GM18517 (cell line): ENCODE measurements around the gene NEK6.
A peak's percentile ranks its signal among the peaks of the same experiment; 100 is the strongest.
"Not testable (repeated sequence)": the region's sequence is repeated elsewhere in the genome, so short reads cannot be mapped to it uniquely, and the experiment has no call there.

Source experiments
- ATAC-seq: cut with Tn5 transposase; IDR thresholded peaks from one replicate; pipeline ENCODE4 v1.9.1; 2021; ENCODE audit warnings: mild to moderate bottlenecking, moderate library complexity; ENCODE audit not compliant: unreplicated experiment

NEK6 gene

DNA sequence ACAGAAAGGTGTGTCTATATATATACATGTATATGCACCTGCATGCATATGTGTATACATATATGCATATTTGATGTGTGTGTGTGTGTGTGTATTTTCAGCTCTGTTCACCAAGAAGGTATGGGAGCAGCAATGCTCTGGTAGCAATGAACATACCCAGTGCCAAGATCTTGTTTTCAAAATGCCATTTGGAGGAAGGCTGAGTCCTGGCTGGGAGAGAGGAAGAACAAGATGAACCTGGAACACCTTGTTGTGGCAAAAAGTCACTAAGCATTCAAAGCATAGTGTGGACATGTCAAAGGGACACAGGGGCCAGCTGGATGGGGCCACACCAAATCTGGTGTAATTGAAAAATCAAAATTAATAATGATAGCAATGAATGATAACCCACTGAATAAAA is 31.8 kb upstream of the NEK6 start:
- no peak for ATAC-seq

DNA sequence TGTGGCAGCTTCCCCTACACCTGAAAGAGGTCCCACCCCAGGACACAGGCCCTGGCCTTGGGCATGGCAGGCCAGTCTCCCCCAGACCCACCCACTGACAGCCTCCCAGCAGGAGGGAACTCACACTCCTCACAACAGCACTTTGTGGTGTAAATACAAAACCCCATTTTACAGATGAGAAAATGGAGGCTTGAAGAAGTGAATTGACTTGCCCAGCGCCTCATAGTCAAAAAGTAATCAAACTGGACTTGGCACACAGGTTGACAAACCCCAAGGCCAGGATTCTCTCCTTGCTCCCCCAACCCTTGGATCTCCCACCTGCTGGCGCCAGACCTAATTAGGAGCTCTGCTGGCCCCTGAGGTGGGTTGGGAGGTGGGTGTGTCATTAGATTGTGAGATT is 29.2 kb upstream of the NEK6 start:
- no peak for ATAC-seq

- no peak for ATAC-seq
Measured at GRCh38 chr9:124231095-124231737, 26.5 kb upstream of the NEK6 start.

GRCh38 chr9:124238546-124239140 is 19.1 kb upstream of the NEK6 start:
- no peak for ATAC-seq

DNA sequence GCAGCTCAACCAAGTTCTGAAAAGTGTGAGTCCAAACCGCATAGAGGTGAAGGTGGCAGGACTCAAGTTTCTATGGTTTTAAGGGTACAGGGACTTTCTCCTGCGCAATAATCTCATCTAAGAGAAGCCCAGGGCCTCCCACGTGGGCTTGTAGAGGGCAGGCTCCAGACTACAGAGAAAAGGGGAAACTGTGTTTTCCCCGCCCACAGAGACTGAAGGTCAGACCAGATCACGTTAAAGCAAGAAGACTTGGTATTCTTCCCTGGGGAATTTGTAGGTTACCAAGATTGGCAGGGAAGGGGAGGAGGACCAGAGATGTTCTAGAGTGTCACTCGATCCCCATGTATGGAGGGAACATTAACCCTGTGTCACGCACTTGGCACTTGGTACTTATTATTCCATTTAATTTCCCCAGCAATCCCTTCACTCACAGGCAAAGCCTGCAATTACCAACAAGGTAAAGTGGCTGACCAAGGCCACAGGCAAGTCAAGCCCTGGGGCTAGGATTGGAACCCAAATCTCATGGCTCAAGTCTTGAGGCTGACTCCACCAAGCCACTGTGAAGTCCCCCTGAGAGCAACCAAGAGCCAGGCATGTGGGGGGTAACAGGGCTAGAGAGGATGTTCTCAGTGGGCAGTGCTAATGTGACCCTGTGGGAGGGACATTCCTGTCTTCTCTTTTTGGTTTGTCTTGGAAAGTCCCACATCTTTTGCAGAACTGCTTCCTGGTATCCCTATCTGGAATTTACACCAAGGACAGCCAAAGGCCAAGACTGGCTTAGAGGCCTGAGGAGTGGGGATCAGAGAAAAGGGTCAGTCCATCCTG is 18.3 kb upstream of the NEK6 start:
- ATAC-seq = peak; percentile 73

DNA sequence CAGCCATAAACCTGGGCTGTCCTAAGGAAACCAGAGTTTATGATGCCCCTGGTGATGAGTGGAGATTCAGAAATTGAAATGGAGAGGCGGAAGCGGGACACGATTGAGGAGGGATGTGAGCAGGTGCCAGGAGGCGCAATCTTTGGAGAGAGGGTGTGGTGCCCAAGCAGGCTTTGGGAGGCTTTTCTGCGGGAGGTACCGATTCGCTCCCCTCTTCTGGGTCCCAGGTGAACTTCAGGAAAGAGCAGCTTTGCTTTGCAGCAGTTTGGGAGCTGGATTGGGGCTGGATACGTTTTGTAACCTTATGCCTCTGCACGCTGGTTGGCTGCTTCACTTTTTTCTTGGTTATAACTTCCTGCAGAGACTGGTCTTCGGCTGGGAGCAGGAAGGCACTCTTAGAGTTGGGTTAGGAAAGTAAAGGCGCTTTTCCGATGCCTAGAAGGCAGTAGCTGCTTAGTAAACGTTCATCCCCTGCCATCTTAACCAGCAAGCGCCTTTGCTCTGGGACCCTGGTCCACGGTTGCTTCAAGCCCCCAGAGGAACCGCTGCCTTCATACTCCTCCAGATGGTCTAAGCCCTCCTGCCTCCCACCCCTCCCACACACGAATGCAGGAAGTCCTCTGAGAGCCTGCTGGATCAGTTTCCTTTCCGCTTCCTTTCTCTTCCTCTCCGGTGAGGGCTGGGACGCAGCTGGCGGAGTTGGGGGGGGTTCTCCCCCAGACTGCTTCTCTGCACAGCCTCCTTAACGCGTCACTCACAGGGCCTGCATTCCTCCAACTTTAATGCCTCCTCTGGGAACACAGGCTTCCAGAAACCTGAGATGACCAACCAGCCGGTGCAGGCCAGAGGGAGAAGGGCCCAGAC is 15.2 kb upstream of the NEK6 start:
- no peak for ATAC-seq

DNA sequence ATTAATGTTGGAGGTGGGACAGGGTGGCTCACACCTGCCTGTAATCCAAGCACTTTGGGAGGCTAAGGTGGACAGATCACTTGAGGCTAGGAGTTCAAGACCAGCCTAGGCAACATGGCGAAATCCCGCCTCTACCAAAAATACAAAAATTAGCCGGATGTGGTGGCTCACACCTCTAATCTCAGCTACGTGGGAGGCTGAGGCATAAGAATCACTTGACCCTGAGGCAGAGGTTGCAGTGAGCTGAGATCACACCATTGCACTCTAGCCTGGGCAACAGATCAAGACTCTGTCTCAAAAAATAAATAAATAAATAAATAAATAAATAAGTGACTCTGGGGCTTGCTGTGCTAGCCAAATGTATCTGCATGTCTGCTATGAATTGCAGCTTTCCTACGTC is 10.4 kb upstream of the NEK6 start:
- not testable (repeated sequence) for ATAC-seq

DNA sequence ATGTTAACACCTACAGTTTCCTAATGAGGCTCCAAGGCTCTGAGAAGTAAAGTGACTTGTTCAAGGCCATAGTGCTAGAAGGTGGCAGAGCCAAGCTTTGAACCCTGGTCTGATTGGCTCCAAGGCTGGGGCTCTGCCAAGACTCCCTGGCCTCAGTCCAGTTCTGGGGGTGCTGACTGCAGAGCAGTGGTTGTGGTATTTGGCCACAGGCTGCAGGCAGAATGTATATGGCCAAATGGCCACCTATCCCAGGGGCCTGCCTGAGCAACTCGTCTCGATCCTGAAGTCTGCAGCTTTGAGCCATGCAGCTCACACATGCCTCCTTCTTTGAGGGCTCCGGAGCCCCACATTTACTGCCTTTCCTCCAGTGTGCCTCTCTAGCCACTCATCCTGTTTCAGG is 9.7 kb upstream of the NEK6 start:
- ATAC-seq = no peak

DNA sequence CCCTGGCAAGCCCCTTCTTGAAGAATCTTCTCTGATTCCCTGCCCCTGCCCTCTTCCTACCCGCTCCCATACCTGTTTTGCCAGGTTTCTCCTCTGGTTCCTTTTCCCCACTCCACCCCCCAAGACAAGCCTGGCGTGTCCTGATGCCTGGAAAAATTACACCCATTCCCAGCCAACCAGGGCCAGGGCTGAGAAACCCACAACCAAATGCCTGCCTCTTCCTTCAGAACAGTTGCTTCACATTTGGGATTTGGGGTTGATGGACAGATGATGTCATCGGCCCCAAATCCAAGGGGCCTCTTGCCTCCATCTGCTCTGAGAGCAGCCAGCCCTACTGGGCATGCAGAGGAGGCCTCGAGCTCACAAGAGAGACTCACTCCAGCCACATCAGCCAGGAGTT is 8.8 kb upstream of the NEK6 start:
- ATAC-seq = no peak

DNA sequence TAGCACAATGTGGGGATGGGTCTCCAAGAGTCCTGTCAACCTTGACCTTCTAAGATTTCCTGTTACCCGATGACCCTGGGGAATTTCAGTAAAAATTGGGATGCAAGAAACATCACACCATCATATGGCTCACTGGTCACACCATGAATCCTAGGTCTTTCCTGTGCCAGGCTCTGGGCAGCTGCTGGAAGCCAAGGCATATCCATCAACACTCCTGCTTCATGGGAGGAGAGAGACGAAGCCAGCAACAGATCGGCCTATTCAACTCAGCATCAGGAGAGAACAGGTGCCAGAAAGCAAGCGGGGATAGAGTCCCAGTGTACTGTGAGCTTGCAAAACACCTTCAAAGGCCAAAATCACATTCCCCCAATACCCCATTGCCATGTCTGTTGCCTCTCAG is 6.5 kb upstream of the NEK6 start:
- no peak for ATAC-seq

- ATAC-seq = no peak
Measured at GRCh38 chr9:124251605-124252378, 6.0 kb upstream of the NEK6 start.

- not testable (repeated sequence) for ATAC-seq
Measured at GRCh38 chr9:124252878-124253277, 4.9 kb upstream of the NEK6 start.

- ATAC-seq = peak; percentile 64
Measured at GRCh38 chr9:124254261-124254682, 3.5 kb upstream of the NEK6 start.

- ATAC-seq = no peak
Measured at GRCh38 chr9:124255222-124255621, 2.5 kb upstream of the NEK6 start.

GRCh38 chr9:124256517-124257069 is 1.2 kb upstream of the NEK6 start:
- ATAC-seq = no peak

DNA sequence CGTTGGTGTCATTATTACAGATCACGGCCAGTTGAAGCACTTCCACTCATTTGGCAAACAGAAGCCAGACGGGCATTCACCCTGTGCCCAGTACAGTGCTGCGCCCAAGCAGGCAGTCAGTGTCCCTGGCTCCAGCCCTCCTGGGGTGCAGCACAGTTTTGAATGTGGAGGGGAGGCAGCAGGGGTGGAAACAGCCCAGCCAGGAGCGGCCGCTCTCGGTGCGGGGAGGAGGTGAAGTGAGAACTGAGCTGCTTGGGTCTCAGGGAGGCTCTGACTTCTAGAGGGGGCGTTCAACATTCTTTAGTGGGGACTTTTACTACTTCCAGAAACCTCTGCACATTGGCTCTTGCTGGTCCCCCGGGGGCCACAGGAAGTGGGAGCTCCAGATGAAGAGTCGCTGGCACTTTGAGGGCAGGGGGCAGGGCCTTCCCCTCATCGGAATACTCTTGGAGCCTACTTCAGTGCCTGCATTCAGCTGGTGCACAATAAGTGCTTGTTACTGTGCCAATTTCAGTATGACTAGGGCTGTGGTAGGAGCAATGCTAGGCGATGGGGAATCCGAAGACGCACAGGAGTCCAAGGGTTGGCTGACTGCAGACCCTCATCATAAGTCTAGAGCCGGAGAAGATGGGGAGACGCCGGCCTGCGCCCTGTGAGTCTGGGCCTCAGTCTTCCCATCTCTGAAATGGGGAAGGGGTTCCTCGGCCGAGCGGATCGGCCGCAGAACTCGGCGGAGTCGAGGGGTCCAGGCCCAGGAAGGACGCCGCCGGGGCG is 492 bp upstream of the NEK6 start:
- ATAC-seq = no peak

DNA sequence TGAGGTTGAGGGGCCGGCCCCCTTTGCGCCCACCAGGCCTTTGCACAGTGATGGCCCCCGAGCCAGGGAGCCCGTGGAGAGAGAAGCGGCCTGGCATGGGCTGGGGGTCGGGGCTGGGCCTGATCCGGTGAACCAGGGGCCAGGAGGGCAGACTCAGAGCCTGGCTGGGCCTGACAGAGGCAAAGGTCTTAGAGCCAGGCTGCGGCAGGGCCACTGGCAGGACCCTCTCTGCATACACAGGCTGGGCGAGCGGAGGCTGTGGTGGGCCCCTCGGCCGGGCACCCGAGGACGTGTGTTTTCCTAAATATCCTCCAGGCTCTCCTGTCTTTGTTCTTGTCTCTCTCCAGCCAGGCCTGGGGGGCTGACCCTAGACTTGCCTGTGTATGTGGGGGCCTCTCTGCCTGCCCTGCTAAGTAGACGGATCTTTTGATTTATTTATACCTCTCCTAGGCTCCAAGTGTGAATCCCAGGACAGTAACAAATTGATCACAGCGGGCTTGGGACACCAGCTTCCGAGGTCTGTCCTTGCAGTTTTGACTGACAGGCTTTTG is 933 bp downstream of the NEK6 start:
- no peak for ATAC-seq

DNA sequence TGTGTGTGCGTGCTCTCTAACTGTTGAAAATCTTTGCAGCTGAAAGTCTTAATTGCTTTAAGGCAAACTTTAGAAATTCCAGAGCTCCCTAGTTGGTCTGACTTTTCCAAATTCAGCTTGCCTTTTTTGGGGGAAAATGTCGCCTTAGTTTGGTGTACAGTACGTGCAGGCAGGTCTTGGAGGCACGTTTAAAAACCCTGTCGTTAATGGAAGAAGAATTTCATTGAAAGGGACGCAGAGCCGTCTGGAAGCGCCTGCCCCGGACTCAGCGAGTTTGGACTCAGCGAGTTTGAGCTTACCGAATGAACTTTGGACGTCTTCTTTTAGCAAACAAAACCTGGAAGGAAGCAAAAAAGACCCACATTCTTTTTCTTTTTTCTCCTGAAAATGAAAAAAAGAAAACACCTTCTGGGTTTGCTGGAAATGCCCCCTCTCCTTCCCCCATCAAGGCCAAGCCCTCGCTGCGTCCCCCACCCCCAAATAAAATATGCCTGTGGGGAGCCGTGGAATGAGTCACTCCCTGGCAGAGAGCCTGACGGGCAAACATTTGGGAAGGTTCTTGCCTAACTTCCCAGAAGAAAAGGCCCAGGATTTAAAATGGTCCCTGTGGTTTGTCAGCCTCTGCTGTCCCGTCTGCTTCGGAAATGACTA is 1.5 kb downstream of the NEK6 start:
- ATAC-seq = no peak
